ENCODE data around the gene KCNMB3.

The KCNMB3 gene

GRCh38 chr3:179292450-179292849 is 41.5 kb upstream of the KCNMB3 start:
- TF ChIP-seq REST (IDR thresholded peaks at IDR 0.05; ENCODE audit: low read depth) (no peak), USF1 (IDR thresholded peaks at IDR 0.05) (no peak), TEAD4 (IDR thresholded peaks at IDR 0.05) (no peak), CREB1 (IDR thresholded peaks at IDR 0.05; ENCODE audit: low read depth) (no peak), RAD21 (IDR thresholded peaks at IDR 0.05; ENCODE audit: low read depth) (no peak), EGR1 (IDR thresholded peaks at IDR 0.05) (no peak), CEBPB (IDR thresholded peaks at IDR 0.05) (no peak), TAF1 (IDR thresholded peaks at IDR 0.05; ENCODE audit: low read depth) (no peak), ZBTB7A (IDR thresholded peaks at IDR 0.05; ENCODE audit: low read depth) (no peak), EP300 (IDR thresholded peaks at IDR 0.05; ENCODE audit: borderline replicate concordance) (no peak)

- no peak for TF ChIP-seq REST (IDR thresholded peaks at IDR 0.05; ENCODE audit: low read depth)
- TF ChIP-seq EP300 (IDR thresholded peaks at IDR 0.05; ENCODE audit: borderline replicate concordance) = no peak
- no peak for TF ChIP-seq FOXM1 (IDR thresholded peaks at IDR 0.05; ENCODE audit: borderline replicate concordance, low read depth)
- no peak for TF ChIP-seq MAX (IDR thresholded peaks at IDR 0.05)
- TF ChIP-seq RAD21 (IDR thresholded peaks at IDR 0.05; ENCODE audit: low read depth) = no peak
- no peak for TF ChIP-seq USF1 (IDR thresholded peaks at IDR 0.05)
- no peak for TF ChIP-seq TEAD4 (IDR thresholded peaks at IDR 0.05)
- TF ChIP-seq TAF1 (IDR thresholded peaks at IDR 0.05; ENCODE audit: low read depth) = no peak
- TF ChIP-seq CREB1 (IDR thresholded peaks at IDR 0.05; ENCODE audit: low read depth) = no peak
- TF ChIP-seq YY1 (IDR thresholded peaks at IDR 0.05; ENCODE audit: low read depth) = no peak
These were observed 38.4 kb upstream of the KCNMB3 start for GRCh38 chr3:179289295-179289694.

GRCh38 chr3:179288845-179289244 is 37.9 kb upstream of the KCNMB3 start:
- TF ChIP-seq YY1 (IDR thresholded peaks at IDR 0.05; ENCODE audit: low read depth) (no peak), FOXM1 (IDR thresholded peaks at IDR 0.05; ENCODE audit: borderline replicate concordance, low read depth) (no peak), EGR1 (IDR thresholded peaks at IDR 0.05) (no peak), NFIC (IDR thresholded peaks at IDR 0.05) (no peak), EP300 (IDR thresholded peaks at IDR 0.05; ENCODE audit: borderline replicate concordance) (no peak), CREB1 (IDR thresholded peaks at IDR 0.05; ENCODE audit: low read depth) (no peak), RAD21 (IDR thresholded peaks at IDR 0.05; ENCODE audit: low read depth) (no peak), CEBPB (IDR thresholded peaks at IDR 0.05) (no peak)

GRCh38 chr3:179286331-179286730 is 35.4 kb upstream of the KCNMB3 start:
- TF ChIP-seq TEAD4 (IDR thresholded peaks at IDR 0.05) (no peak), YY1 (IDR thresholded peaks at IDR 0.05; ENCODE audit: low read depth) (no peak), CEBPB (IDR thresholded peaks at IDR 0.05) (no peak), EP300 (IDR thresholded peaks at IDR 0.05; ENCODE audit: borderline replicate concordance) (no peak), CREB1 (IDR thresholded peaks at IDR 0.05; ENCODE audit: low read depth) (no peak), REST (IDR thresholded peaks at IDR 0.05; ENCODE audit: low read depth) (no peak), TAF1 (IDR thresholded peaks at IDR 0.05; ENCODE audit: low read depth) (no peak), USF1 (IDR thresholded peaks at IDR 0.05) (no peak), ZBTB7A (IDR thresholded peaks at IDR 0.05; ENCODE audit: low read depth) (no peak), NFIC (IDR thresholded peaks at IDR 0.05) (no peak), EGR1 (IDR thresholded peaks at IDR 0.05) (no peak), TCF12 (IDR thresholded peaks at IDR 0.05; ENCODE audit: low read depth) (no peak), FOXM1 (IDR thresholded peaks at IDR 0.05; ENCODE audit: borderline replicate concordance, low read depth) (no peak), MAX (IDR thresholded peaks at IDR 0.05) (no peak), RAD21 (IDR thresholded peaks at IDR 0.05; ENCODE audit: low read depth) (no peak)

All from Ishikawa (cell line).